IMR-90 (cell line): ENCODE measurements around the gene MKX. TPM values are rescaled to one million over a fixed set of nuclear protein-coding genes. Genes with fewer than 3 reads are reported as not detected.

ENCODE experiments used
- ATAC-seq: fragments of 200-7000 bp; cut with Tn5 transposase; 2 replicates; pipeline ENCODE4 v1.9.1; 2020; ENCODE audit warnings: low read depth, mild to moderate bottlenecking, moderate library complexity
- BruUV-seq: library from RNA; stranded (reverse); fragments of 400-500 nt; replicated peaks from 2 replicates; lab custom pipeline; 2021; lab: Mats Ljungman, UMichigan
- CTCF ChIA-PET: fragments of 300-600 bp; formaldehyde crosslinking; extraction: SDS; loops from one replicate; lab custom pipeline; 2021; ENCODE audit warnings: antibody characterized with exemption; lab: Yijun Ruan, JAX
- POLR2A ChIA-PET: fragments of 300-600 bp; sonication (Branson Sonifier 250); formaldehyde crosslinking; loops from one replicate; lab custom pipeline; 2022; ENCODE audit warnings: antibody characterized with exemption; ENCODE audit not compliant: unreplicated experiment; lab: Charles Lee
- DNase-seq: peaks from one replicate; pipeline ENCODE4 v3.0.0; 2013
- H2AFZ ChIP-seq: replicated peaks from 2 replicates; pipeline ENCODE3; 2013; ENCODE audit warnings: low read length, mild to moderate bottlenecking; ENCODE audit not compliant: poor library complexity
- H2AK5ac ChIP-seq: 2 replicates; pipeline ENCODE4 v1.6.1; 2013; ENCODE audit warnings: low read depth, low read length, inconsistent platforms
- H2AK9ac ChIP-seq: replicated peaks from 2 replicates; pipeline ENCODE3; 2013; ENCODE audit warnings: mild to moderate bottlenecking, low read depth, low read length, moderate library complexity; ENCODE audit not compliant: poor library complexity
- H2BK120ac ChIP-seq: 2 replicates; pipeline ENCODE4 v1.6.1; 2013; ENCODE audit warnings: low read depth, low read length, inconsistent platforms
- H2BK15ac ChIP-seq: 3 replicates; pipeline ENCODE4 v1.6.1; 2013; ENCODE audit warnings: low read depth, low read length, inconsistent platforms
- H2BK20ac ChIP-seq: 2 replicates; pipeline ENCODE4 v1.6.1; 2013; ENCODE audit warnings: low read depth, mild to moderate bottlenecking, inconsistent platforms, low read length, moderate library complexity
- H2BK5ac ChIP-seq: 2 replicates; pipeline ENCODE4 v1.6.1; 2013; ENCODE audit warnings: mild to moderate bottlenecking, low read depth, low read length, inconsistent platforms; ENCODE audit not compliant: poor library complexity, severe bottlenecking
- H3K14ac ChIP-seq: replicated peaks from 2 replicates; pipeline ENCODE4 v1.6.1; 2013; ENCODE audit warnings: low read depth, low read length, inconsistent platforms
- H3K18ac ChIP-seq: 2 replicates; pipeline ENCODE4 v1.6.1; 2013; ENCODE audit warnings: low read depth, low read length, control low read depth
- H3K23ac ChIP-seq: 2 replicates; pipeline ENCODE4 v1.6.1; 2013; ENCODE audit warnings: low read depth, low read length, inconsistent platforms
- H3K27ac ChIP-seq: 2 replicates; pipeline ENCODE4 v1.5.1; 2013; ENCODE audit warnings: mild to moderate bottlenecking, control low read depth, low read length; ENCODE audit not compliant: insufficient read depth
- H3K27me3 ChIP-seq: 2 replicates; pipeline ENCODE4 v1.6.1; 2013; ENCODE audit warnings: low read length; ENCODE audit not compliant: control insufficient read depth, insufficient read depth
- H3K36me3 ChIP-seq: 2 replicates; pipeline ENCODE4 v1.6.1; 2013; ENCODE audit warnings: low read length, mixed read lengths; ENCODE audit not compliant: control insufficient read depth, insufficient read depth
- H3K4ac ChIP-seq: 2 replicates; pipeline ENCODE4 v1.6.1; 2013; ENCODE audit warnings: low read depth, low read length, inconsistent platforms
- H3K4me1 ChIP-seq: 2 replicates; pipeline ENCODE4 v1.6.1; 2013; ENCODE audit warnings: low read length, mixed read lengths; ENCODE audit not compliant: control insufficient read depth, insufficient read depth
- H3K4me2 ChIP-seq: 2 replicates; pipeline ENCODE4 v1.6.1; 2013; ENCODE audit warnings: low read depth, mild to moderate bottlenecking, control low read depth, low read length, moderate library complexity
- H3K4me3 ChIP-seq: 2 replicates; pipeline ENCODE4 v1.5.1; 2013; ENCODE audit warnings: low read depth, mild to moderate bottlenecking, control low read depth, low read length, moderate library complexity; ENCODE audit not compliant: insufficient read depth
- H3K56ac ChIP-seq: 2 replicates; pipeline ENCODE4 v1.6.1; 2013; ENCODE audit warnings: low read length, inconsistent platforms; ENCODE audit not compliant: insufficient read depth; ENCODE audit errors: extremely low read depth
- H3K79me1 ChIP-seq, 2 experiments: 2 replicates each; pipeline ENCODE4 v1.6.1; 2013; ENCODE audit warnings: low read length in 2 of 2, inconsistent platforms in 1 of 2, low read depth in 1 of 2
- H3K9ac ChIP-seq: 2 replicates; pipeline ENCODE4 v1.6.1; 2013; ENCODE audit warnings: low read depth, low read length, control low read depth
- H3K9me1 ChIP-seq: 2 replicates; pipeline ENCODE4 v1.6.1; 2013; ENCODE audit warnings: low read length, inconsistent platforms; ENCODE audit not compliant: insufficient read depth
- H3K9me3 ChIP-seq: 2 replicates; pipeline ENCODE4 v1.6.1; 2013; ENCODE audit warnings: low read length; ENCODE audit not compliant: control insufficient read depth, insufficient read depth
- H4K20me1 ChIP-seq: 2 replicates; pipeline ENCODE4 v1.6.1; 2013; ENCODE audit warnings: low read length, inconsistent platforms; ENCODE audit not compliant: insufficient read depth
- H4K5ac ChIP-seq: 2 replicates; pipeline ENCODE4 v1.6.1; 2013; ENCODE audit warnings: mild to moderate bottlenecking, low read depth, low read length, control low read depth
- H4K8ac ChIP-seq, 2 experiments: 2 replicates each; pipeline ENCODE4 v1.6.1; 2013; ENCODE audit warnings: low read depth in 2 of 2, low read length in 2 of 2, control low read depth in 1 of 2, inconsistent platforms in 1 of 2
- H4K91ac ChIP-seq: 2 replicates; pipeline ENCODE4 v1.6.1; 2013; ENCODE audit warnings: low read depth, low read length, inconsistent platforms; ENCODE audit not compliant: insufficient read depth
- BHLHE40 ChIP-seq: fragments of 150-350 bp; IDR thresholded peaks from 2 replicates; pipeline ENCODE4 v1.6.1; 2016; ENCODE audit warnings: mild to moderate bottlenecking, low read depth, low read length
- CEBPB ChIP-seq: IDR thresholded peaks from 2 replicates; pipeline ENCODE4 v1.6.1; 2012; ENCODE audit warnings: low read depth, low read length, improper control_type of control experiment
- MAFK ChIP-seq: IDR thresholded peaks from 2 replicates; pipeline ENCODE4 v1.6.1; 2012; ENCODE audit warnings: low read depth, low read length, improper control_type of control experiment
- MAZ ChIP-seq: IDR thresholded peaks from 2 replicates; pipeline ENCODE4 v1.6.1; 2012; ENCODE audit warnings: low read depth, mild to moderate bottlenecking, low read length, improper control_type of control experiment, moderate library complexity, borderline replicate concordance
- MXI1 ChIP-seq: IDR thresholded peaks from 2 replicates; pipeline ENCODE4 v1.6.1; 2012; ENCODE audit warnings: low read depth, mild to moderate bottlenecking, low read length, moderate library complexity, borderline replicate concordance
- POLR2A ChIP-seq: IDR thresholded peaks from 2 replicates; pipeline ENCODE4 v1.6.1; 2012; ENCODE audit warnings: mild to moderate bottlenecking, low read depth, low read length
- RAD21 ChIP-seq: IDR thresholded peaks from 2 replicates; pipeline ENCODE4 v1.6.1; 2012; ENCODE audit warnings: low read length, improper control_type of control experiment
- RCOR1 ChIP-seq: IDR thresholded peaks from 2 replicates; pipeline ENCODE4 v1.6.1; 2012; ENCODE audit warnings: mild to moderate bottlenecking, low read length, improper control_type of control experiment; ENCODE audit not compliant: insufficient replicate concordance
- RFX5 ChIP-seq: IDR thresholded peaks from 2 replicates; pipeline ENCODE4 v1.8.0; 2012; ENCODE audit warnings: low read depth, mild to moderate bottlenecking, low read length, moderate library complexity
- WGBS, 2 experiments: methylation state at CpG; one replicate each; pipeline versions ENCODE4 v1.1.5 to v1.1.7; 2013; ENCODE audit warnings: missing lambda C conversion rate in 2 of 2; ENCODE audit not compliant: insufficient read length in 1 of 2; ENCODE audit errors: extremely low coverage in 2 of 2; 5-methylcytosine and 5-hydroxymethylcytosine counted together
- dilution Hi-C: fragments of 300-500 bp; cut with HindIII; formaldehyde crosslinking; loops from one replicate; pipeline ENCODE4 v1.14.3; 2018; ENCODE audit warnings: low sequenced_read_pairs; ENCODE audit not compliant: unreplicated experiment
- in situ Hi-C: fragments of 300-500 bp; cut with MboI; formaldehyde crosslinking; loops from 3 replicates; pipeline ENCODE4 v1.14.3; 2019; ENCODE audit warnings: low sequenced_read_pairs, inconsistent platforms, mixed read lengths
- intact Hi-C: fragments of 100-400 bp; cut with micrococcal nuclease; formaldehyde crosslinking; loops from 2 replicates; pipeline ENCODE4 v1.10.0; 2022
- polyA plus RNA-seq, 3 experiments: library from polyadenylated mRNA; depleted of rRNA; stranded (reverse); fragments of >200 nt; gene quantifications; 2 replicates each; pipeline ENCODE4 v1.2.3, GENCODE V29; 2012; ENCODE audit warnings: low replicate concordance in 1 of 3
- total RNA-seq: library from RNA; depleted of rRNA; stranded (reverse); fragments of >200 nt; gene quantifications from 2 replicates; pipeline ENCODE4 v1.2.3, GENCODE V29; 2012
- TF ChIP-seq, protein P1 (sequence below): conservative IDR thresholded peaks from 2 replicates; pipeline ENCODE4 v1.5.1; 2012; ENCODE audit warnings: mild to moderate bottlenecking, low read depth, low read length, improper control_type of control experiment

The MKX gene
- total and polyA plus RNA-seq, 2 of the 4 experiments (the other 2 are of a cell fraction) = 0.10 to 0.36 TPM

DNA sequence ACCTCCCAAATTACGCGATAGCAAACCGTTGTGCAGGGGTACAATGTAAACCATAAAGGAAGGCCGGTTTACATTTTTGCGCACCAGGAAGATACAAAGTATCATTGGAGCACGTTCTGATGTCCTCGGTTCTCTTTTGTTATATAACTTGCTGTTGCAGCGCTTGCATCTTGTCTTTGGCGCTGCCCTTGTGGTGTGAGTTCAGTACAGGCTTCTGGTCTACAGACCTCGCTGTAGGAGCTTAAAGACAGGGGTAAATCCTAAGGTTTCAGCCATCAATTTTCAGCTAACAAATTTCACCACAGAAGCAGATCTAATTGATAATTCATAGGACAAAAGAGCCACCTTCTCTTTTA lies 1.5 kb upstream of the MKX start:
- in situ Hi-C loops = loop anchor here (25.0 kb wide), 2 partner anchors 440 to 640 kb away; no protein-coding TSS in a partner anchor
- Histone ChIP-seq H3K18ac (no peak overlapping the region), H4K8ac (no peak overlapping the region), H3K36me3 (no peaks in the 10 kb centered on the region), H3K9me1 (no peaks in the 10 kb centered on the region), H3K27ac (no peak overlapping the region), H2AK9ac (no peak overlapping the region), H3K9me3 (no peaks in the 10 kb centered on the region; the same call in 1 of the 2 replicates), H2BK120ac (no peak overlapping the region), H2AK5ac (no peak overlapping the region), H3K27me3 (peaks cover 61% of the 10 kb centered on the region), H4K5ac (no peak overlapping the region), H2BK5ac (no peak overlapping the region), H3K4me2 (no peak overlapping the region), H2BK15ac (no peak overlapping the region), H3K9ac (no peak overlapping the region), H3K4me1 (peaks cover 3% of the 10 kb centered on the region; the same call in 1 of the 2 replicates), H3K14ac (no peak overlapping the region), H4K20me1 (no peaks in the 10 kb centered on the region; the same call in 1 of the 2 replicates), H3K4ac (no peak overlapping the region), H2AFZ (no peak overlapping the region), H2BK20ac (no peak overlapping the region), H4K91ac (no peak overlapping the region), H3K79me1 (no peaks in the 10 kb centered on the region), H3K56ac (no peak overlapping the region), H3K23ac (peak overlapping the region; percentile 7; the same call in 1 of the 2 replicates), H3K4me3 (no peak overlapping the region)
- dilution Hi-C loops = no loop called here
- DNase-seq (peak; percentile 5), ATAC-seq (no peak)
- ChIA-PET CTCF (interaction anchor here (0.7 to 1.2 kb wide), 2 partner anchors 432 to 494 kb away, joined by 3 read pairs; no protein-coding TSS in a partner anchor), POLR2A (no interaction called here)
- 25% methylated on average over 4 of the region's 10 CpGs; no CpG with 5 or more reads in 1 of the 2 experiments for WGBS, 2 experiments
- no TSS peak for BruUV-seq
- intact Hi-C loops = loop anchor here (5.0 kb wide), 1 partner anchor 250 kb away; the partner anchor contains the start of gene ODAD2
- TF ChIP-seq RAD21 (no peak), BHLHE40 (no peak), MXI1 (no peak), POLR2A (no peak), RCOR1 (no peak), MAFK (no peak), MAZ (no peak), RFX5 (no peak), CEBPB (no peak)
- TF ChIP-seq, protein P1, sequence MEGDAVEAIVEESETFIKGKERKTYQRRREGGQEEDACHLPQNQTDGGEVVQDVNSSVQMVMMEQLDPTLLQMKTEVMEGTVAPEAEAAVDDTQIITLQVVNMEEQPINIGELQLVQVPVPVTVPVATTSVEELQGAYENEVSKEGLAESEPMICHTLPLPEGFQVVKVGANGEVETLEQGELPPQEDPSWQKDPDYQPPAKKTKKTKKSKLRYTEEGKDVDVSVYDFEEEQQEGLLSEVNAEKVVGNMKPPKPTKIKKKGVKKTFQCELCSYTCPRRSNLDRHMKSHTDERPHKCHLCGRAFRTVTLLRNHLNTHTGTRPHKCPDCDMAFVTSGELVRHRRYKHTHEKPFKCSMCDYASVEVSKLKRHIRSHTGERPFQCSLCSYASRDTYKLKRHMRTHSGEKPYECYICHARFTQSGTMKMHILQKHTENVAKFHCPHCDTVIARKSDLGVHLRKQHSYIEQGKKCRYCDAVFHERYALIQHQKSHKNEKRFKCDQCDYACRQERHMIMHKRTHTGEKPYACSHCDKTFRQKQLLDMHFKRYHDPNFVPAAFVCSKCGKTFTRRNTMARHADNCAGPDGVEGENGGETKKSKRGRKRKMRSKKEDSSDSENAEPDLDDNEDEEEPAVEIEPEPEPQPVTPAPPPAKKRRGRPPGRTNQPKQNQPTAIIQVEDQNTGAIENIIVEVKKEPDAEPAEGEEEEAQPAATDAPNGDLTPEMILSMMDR = no peak
